Mesothelial cell of epicardium (in vitro differentiated cells): ENCODE data around the gene KLHL25. TPM values are rescaled to one million over a fixed set of nuclear protein-coding genes. Genes with fewer than 3 reads are reported as not detected.

Experiments used
- DNase-seq, 2 experiments: peaks; one replicate each; pipeline ENCODE4 v3.0.0; 2021; ENCODE audit warnings: low spot score in 2 of 2; ENCODE audit not compliant: unreplicated experiment in 2 of 2
- H3K27ac Mint-ChIP-seq: 2 replicates; pipeline ENCODE4 v1.8.0; 2021; ENCODE audit warnings: mixed read lengths
- H3K27me3 Mint-ChIP-seq: 2 replicates; pipeline ENCODE4 v1.8.0; 2021; ENCODE audit warnings: low read depth, mixed read lengths
- H3K36me3 Mint-ChIP-seq: 2 replicates; pipeline ENCODE4 v1.8.0; 2021; ENCODE audit warnings: mixed read lengths
- H3K4me1 Mint-ChIP-seq: 2 replicates; pipeline ENCODE4 v1.8.0; 2021; ENCODE audit warnings: mixed read lengths
- H3K4me3 Mint-ChIP-seq: 2 replicates; pipeline ENCODE4 v1.8.0; 2021; ENCODE audit warnings: mild to moderate bottlenecking, moderate library complexity, mixed read lengths
- H3K9me3 Mint-ChIP-seq: 2 replicates; pipeline ENCODE4 v1.8.0; 2021; ENCODE audit warnings: mixed read lengths
- total RNA-seq: library from RNA; stranded (reverse); gene quantifications from 3 replicates; pipeline ENCODE4 v1.2.1, GENCODE V29; 2021
- TF ChIP-seq, protein P1 (sequence below): fragments of 200-600 bp; sonication (generic); IDR thresholded peaks from one replicate; pipeline ENCODE4 v1.5.0; 2021; ENCODE audit warnings: antibody characterized with exemption; ENCODE audit not compliant: unreplicated experiment

KLHL25 gene
- total RNA-seq, 1 donor from 2014 or later = 8.0 TPM

DNA sequence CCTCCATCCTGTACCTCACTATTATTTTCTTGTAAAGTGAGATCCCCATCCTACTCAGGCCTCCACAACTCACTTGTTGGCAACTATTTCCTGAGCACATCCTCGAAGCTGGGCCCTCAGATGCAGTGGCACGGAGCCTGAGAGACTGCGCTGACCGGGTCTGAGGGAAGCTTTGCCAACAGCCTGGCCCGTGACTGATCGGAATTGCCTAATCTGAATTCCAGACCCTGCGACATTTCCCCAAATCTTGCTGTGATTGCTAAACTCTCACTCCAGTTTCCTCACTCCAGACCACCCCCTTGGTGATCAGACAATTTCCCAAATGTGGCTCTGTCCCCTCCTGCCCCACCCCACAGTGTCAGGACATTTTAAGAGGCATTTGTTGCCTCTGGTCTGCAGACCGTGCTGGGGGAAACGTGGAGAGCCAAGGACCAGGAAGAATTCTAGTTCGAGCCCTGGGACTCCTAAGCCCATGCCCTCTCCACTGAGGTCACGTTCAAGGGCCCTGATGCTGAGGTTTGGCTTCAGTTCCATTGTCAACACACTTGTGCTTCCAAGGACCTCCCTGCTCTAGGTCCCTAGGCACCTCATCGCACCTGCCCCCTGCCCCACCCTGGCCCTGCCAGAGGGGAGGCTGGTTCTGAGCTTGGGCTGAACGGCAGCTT lies 22.8 kb downstream of the KLHL25 start:
- Mint-ChIP-seq H3K4me3 (no peak overlapping the region), H3K27ac (no peak overlapping the region), H3K9me3 (no peaks in the 10 kb centered on the region), H3K4me1 (peaks cover 18% of the 10 kb centered on the region), H3K36me3 (peaks cover 13% of the 10 kb centered on the region), H3K27me3 (no peaks in the 10 kb centered on the region)
- TF ChIP-seq, protein P1, sequence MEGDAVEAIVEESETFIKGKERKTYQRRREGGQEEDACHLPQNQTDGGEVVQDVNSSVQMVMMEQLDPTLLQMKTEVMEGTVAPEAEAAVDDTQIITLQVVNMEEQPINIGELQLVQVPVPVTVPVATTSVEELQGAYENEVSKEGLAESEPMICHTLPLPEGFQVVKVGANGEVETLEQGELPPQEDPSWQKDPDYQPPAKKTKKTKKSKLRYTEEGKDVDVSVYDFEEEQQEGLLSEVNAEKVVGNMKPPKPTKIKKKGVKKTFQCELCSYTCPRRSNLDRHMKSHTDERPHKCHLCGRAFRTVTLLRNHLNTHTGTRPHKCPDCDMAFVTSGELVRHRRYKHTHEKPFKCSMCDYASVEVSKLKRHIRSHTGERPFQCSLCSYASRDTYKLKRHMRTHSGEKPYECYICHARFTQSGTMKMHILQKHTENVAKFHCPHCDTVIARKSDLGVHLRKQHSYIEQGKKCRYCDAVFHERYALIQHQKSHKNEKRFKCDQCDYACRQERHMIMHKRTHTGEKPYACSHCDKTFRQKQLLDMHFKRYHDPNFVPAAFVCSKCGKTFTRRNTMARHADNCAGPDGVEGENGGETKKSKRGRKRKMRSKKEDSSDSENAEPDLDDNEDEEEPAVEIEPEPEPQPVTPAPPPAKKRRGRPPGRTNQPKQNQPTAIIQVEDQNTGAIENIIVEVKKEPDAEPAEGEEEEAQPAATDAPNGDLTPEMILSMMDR = no peak
- DNase-seq = no peak

- H3K4me1 Mint-ChIP-seq = peaks cover 18% of the 10 kb centered on the region
- TF ChIP-seq, protein P1 = no peak
- no peak overlapping the region for H3K4me3 Mint-ChIP-seq
- H3K27ac Mint-ChIP-seq = peak overlapping the region; percentile 89
- H3K27me3 Mint-ChIP-seq = no peaks in the 10 kb centered on the region
- H3K36me3 Mint-ChIP-seq = peaks cover 13% of the 10 kb centered on the region
- H3K9me3 Mint-ChIP-seq = no peaks in the 10 kb centered on the region
- no peak for DNase-seq
Observed at GRCh38 chr15:85771271-85771670, 23.5 kb downstream of the KLHL25 start.

- Mint-ChIP-seq H3K4me1 (peaks cover 17% of the 10 kb centered on the region), H3K4me3 (no peak overlapping the region), H3K27me3 (no peaks in the 10 kb centered on the region), H3K9me3 (no peaks in the 10 kb centered on the region), H3K27ac (peak overlapping the region; percentile 89), H3K36me3 (peaks cover 11% of the 10 kb centered on the region)
- TF ChIP-seq, protein P1 = no peak
- no peak for DNase-seq
Observed at GRCh38 chr15:85770096-85771041, 24.4 kb downstream of the KLHL25 start.

DNA sequence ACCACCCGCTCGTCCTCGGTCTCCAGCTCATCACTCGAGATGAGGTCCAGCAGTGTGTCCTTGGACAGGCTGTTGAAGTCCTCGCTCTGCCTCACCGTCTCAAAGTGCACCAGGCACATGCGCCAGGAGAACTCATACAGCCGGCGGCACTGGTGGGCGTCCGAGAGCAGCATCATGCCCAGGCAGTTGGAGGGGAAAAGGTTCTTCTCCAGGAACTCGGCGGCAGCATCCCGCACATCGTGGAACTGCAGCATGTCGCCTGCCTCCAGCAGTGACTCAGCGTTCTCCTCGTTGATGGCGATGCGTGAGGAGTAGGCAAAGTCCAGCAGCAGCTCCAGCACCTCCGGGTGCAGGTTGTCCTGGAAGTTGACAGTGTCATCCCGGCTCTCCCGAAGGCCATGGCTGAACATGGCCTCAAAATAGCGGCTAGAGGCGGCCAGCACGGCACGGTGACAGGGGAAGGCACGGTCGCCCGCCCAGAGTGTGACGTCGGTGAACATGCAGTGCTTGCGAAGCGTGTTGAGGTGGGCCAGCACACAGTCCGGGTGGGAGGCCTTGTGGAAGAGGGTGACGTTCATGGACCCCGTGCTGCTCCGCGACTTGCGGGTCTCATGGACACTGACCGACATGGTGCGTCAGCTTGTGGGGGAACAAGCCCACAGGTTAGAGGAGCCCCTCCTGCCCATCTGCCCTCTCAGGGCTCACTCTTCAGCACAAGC lies 25.4 kb downstream of the KLHL25 start:
- Mint-ChIP-seq H3K27ac (no peak overlapping the region), H3K9me3 (no peaks in the 10 kb centered on the region), H3K4me1 (peaks cover 16% of the 10 kb centered on the region), H3K27me3 (no peaks in the 10 kb centered on the region), H3K4me3 (no peak overlapping the region), H3K36me3 (peaks cover 11% of the 10 kb centered on the region)
- DNase-seq = no peak
- TF ChIP-seq, protein P1 = no peak

GRCh38 chr15:85768595-85769168 lies 26.0 kb downstream of the KLHL25 start:
- Mint-ChIP-seq H3K9me3 (no peaks in the 10 kb centered on the region), H3K27ac (no peak overlapping the region), H3K27me3 (no peaks in the 10 kb centered on the region), H3K36me3 (peaks cover 11% of the 10 kb centered on the region), H3K4me1 (peaks cover 16% of the 10 kb centered on the region), H3K4me3 (no peak overlapping the region)
- DNase-seq = no peak
- TF ChIP-seq, protein P1 = no peak
